GM21381 (cell line): ENCODE measurements around the gene KLHL11.
"Not testable (repeated sequence)": the region's sequence is repeated elsewhere in the genome, so short reads cannot be mapped to it uniquely, and the experiment has no call there.

ENCODE experiments used
- ATAC-seq: cut with Tn5 transposase; IDR thresholded peaks from one replicate; pipeline ENCODE4 v1.9.1; 2021; ENCODE audit warnings: mild to moderate bottlenecking, moderate library complexity; ENCODE audit not compliant: unreplicated experiment

Gene KLHL11

DNA sequence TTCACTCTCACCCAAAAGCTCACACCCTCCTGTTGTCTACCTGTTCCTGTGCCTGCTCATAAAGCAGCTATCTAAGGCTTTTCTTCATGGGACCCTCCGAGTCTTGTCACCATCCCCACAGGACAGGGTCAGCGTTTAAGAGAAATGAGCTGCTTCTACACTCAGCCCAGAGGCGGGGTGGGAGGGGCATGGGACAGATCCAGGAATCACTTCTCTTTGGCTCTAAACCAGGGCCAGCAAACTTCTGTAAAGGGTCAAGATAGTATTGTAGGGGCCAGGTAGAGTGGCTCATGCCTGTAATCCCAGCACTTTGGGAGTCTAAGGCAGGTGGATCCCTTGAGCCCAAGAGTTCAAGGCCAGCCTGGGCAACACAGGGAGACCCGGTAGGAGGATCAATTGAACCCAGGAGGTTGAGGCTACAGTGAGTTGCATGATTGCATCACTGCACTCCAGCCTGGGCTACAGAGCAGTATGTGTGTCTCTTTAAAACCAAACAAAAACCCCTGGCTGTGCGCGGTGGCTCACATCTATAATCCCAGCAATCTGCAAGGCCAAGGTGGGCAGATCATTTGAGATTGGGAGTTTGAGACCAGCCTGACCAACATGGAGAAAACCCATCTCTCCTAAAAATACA, 23.2 kb upstream of the KLHL11 start:
- ATAC-seq: no peak

DNA sequence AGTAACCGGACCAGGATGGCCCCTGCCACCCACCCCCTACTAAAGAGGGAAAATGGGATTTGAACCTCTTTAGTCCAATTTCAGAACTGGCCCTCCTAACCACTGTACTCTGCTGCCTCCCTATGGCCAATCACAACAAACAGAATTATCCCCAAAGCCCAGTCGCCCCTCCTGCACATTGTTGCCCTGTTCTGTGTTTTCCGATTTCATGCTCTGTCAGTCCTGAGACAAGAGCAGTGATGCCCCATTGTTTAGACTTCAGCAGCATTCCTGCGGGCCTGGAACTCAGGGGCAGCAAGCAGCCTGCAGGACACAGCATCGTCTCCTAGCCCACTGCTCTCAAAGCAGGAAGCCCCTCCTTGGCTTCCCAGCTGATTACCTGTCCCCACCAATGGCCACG, 20.5 kb upstream of the KLHL11 start:
- no peak for ATAC-seq

DNA sequence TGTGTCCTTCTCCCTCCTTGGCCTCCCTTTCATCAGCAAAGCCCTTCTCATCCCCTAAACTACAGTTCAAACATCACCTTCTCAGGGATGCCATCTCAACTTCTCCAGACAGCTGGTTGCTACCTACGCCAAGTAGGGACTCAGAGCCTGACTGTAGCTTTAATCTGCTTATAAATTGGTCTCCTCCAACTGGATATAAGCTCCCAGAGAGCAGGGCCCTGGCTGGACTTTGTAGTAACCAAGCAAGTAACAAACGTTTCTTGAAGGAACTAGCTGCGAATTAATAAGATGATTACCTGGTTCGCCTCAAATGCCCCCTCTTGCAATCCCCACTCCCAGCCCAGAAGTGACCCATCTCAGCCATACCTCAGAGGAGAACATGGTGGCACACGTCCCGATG, 17.5 kb upstream of the KLHL11 start:
- ATAC-seq: no peak

DNA sequence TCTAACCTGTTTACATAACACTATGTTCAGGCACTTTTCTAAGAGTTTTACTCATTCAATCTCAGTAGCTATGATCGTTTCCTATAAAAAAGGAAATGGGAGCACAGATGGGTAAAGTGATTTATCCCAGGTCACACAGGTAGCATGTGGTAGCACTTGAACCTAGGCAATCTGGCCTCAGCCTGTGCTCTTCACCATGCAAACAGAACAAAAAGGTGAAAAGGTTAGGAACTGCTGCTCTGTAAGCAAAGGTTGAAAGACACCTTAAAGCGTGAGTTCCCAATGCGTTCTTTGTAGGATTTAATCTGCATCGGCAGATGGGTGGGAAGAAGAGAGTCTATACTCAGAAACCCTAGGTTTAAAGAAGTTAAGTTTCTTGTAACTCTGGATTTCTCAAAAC, 14.9 kb upstream of the KLHL11 start:
- no peak for ATAC-seq

DNA sequence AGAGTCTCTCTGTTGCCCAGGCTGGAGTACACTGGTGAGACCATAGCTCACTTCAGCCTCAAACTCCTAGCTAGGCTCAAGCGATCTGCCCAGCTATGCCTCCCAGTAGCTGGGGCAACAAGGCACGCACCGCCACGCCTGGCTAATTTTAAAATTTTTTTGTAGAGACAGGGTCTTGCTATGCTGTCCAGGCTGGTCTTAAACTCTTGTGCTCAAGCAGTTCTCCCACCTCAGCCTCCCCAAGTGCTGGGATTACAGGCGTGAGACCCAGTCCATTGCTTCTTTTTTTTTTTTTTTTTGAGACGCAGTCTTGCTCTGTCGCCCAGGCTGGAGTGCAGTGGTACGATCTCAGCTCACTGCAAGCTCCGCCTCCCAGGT, 9.1 kb upstream of the KLHL11 start:
- not testable (repeated sequence) for ATAC-seq

DNA sequence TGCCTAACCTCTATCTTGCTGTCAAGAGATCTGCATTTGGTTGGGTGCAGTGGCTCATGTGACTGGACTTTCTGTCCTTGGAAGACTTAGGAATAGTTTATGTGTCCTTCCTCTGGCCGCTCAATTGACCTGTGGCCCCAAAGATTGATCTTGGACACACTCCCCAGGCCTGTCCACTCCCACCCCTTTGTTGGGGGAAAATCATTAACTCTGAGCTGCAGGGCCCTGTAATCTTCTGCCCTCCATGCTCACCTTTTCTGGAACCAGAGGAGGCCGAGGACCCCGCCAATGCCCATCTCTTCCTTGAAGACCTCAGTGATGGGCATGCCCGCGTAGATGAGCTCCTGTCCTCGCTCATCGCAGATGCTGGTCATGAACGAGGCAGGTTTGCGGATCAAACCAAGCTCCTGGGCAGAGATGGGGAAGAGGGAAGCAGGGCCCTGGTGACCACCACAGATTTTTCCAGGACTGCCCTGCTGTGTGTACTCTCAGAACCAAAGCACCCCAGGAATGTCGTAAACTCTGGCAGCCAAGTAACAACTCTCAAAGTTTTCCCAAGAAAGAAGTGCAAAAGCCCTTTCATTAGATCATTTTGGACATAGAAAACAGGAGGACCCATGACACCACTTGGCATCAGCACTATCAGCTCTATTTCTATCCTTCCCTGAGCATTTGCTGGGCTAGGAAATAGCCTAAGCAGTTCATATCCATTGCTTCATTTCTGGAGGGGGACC, 8.5 kb upstream of the KLHL11 start:
- ATAC-seq: no peak

DNA sequence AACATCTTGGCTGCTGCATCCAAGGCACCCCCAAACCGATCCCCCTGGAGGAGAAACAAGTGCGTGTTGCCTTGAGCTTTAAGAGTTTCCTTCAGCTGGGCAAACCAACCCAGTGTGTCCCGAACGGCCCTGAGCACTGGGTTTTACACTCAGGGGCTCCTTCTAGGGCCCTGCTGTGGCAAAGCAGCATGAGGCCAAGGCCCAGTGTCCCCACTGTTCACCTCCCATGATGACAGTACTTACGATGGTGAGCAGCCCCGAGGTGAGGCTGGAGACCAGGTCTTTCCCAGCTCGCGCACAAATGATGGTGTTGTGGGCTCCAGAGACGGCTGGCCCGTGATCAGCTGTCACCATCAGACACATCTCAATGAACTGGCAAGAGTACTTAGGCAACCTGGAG, 6.6 kb upstream of the KLHL11 start:
- no peak for ATAC-seq

DNA sequence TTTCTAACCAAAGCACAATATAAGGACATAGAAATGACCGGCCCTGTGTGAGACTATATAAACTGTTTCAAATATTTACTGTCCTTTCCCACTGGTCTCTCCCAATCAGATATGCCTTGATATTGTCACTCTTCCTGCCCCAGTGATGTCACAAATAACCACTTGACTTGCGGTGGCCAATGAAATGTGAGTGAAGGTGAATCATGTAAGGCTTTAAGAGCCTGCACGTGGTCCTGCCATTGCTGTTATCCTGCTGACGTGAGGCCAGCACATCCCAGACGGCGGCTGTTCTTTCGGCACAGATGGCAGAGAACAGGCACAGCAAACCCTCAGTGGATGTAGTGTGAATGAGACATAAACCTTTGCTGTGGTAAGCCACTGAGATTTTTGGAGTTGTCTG, 5.4 kb upstream of the KLHL11 start:
- ATAC-seq: no peak

DNA sequence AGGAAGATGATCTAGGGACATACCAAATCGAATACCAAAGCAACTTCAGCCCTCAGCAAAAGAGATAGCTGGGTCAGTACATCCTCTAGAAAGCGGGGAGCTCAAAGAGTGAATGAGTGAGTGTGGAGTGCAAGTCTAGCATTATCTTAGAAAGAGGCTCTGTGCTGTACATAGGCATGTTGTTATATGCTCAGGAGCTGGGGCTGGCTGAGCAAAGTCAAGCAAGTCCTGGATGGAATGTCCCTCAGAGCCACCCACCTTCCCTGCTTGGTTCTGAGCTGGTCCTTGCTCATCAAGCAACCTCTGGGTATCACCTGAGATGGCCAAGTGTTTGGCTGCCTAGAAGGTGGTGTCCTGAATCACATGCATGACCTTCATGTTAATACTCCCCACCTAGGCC, 4.9 kb upstream of the KLHL11 start:
- ATAC-seq: no peak

DNA sequence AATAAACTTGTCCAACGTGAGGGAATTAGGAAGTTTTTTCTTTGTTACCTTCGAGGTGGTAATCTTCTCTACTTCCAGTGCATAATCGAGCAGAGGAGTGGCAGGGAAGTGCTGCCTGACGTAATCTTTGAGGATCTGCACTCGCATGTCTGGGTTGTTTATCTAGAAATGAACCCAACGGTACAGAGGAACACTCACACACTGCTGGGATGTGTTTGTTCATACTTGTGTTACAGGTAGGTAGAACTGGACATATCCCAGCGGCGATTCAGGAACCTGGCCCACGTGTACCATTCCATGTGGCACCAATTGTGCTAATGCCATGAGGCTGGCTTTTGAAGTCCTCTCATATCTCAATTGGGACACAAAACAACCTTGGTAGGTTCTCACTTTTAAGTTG, 4.2 kb upstream of the KLHL11 start:
- ATAC-seq: no peak

DNA sequence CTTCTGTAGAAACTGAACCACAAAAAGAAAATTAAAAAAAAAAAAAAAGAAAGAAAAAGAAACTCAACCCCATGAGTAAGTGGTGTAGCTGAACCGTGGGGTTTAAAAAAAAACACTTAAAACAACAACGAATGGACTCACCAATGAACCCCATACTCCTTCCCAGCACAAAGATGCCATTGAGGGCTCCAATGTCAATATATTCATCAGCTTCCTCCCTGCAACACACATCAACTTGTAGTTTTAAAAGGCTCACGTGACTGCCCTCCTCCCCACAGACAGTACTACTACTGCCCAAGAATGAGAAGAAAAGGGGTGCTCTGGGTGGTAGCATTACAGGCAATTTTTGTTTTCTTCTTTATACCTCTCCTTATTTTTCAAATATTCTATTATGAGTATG, 3.3 kb upstream of the KLHL11 start:
- no peak for ATAC-seq

DNA sequence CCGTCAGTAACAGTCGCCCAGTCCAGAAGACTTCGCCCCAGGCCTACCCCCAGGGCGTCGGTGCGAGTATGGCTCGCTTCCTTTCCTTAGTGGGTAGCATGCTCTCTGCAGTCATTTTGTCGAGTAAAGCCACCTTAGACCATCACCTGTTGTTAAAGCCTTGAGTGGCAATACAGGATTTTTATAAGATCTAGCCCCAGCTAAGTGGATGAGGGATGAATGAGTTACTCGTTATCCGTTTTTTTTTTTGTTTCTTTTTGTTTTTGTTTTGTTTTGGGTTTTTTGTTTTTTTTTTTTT, 322 bp upstream of the KLHL11 start:
- ATAC-seq: no peak

DNA sequence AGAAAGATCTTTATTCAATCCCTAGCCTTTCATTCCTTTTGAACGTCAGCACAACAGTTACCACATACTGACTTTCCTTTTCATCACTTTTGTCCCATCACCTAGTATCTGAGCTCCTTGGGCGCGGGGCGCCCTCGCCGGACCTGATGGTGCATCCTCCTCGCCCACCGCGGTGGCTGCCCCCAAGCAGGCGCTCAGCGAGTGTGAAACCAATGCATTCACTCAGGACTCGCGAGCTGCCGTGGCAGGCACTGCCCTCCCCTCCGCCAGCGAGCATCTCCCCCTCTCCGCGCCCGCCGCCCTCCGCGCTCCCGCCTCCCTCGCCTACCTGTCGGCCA, 756 bp downstream of the KLHL11 start:
- ATAC-seq: no peak

DNA sequence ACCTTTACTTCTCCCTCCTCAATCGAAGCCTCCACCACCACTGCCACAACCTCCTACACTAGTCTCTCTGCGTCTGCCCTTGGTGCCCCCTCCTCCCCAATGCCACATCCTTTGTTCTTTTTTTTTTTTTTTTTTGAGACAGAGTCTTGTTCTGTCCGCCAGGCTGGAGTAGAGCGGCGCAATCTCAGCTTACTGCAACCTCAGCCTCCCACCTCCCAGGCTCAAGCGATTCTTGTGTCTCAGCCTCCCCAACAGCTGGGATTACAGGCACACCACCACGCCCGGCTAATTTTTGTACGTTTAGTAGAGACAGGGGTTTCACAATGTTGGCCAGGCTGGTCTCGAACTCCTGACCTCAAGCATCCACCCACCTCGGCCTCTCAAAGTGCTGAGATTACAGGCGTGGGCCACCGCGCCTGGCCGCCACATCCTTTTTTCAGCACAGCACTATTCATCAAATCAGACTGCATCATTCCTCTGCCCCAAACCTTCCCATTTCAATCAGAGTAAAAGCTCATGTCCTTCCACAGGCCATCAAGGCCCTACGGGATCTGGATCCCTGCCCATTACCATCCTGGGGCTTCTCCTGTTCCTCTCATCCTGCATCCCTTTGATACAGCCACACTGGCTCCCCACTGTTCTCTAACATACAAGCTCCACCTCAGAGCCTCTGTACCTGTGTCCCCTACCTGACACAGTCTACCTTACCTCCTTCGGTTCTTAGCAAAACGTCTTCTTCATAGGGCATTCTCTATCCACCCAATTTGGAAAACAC, 2.0 kb downstream of the KLHL11 start:
- no peak for ATAC-seq

DNA sequence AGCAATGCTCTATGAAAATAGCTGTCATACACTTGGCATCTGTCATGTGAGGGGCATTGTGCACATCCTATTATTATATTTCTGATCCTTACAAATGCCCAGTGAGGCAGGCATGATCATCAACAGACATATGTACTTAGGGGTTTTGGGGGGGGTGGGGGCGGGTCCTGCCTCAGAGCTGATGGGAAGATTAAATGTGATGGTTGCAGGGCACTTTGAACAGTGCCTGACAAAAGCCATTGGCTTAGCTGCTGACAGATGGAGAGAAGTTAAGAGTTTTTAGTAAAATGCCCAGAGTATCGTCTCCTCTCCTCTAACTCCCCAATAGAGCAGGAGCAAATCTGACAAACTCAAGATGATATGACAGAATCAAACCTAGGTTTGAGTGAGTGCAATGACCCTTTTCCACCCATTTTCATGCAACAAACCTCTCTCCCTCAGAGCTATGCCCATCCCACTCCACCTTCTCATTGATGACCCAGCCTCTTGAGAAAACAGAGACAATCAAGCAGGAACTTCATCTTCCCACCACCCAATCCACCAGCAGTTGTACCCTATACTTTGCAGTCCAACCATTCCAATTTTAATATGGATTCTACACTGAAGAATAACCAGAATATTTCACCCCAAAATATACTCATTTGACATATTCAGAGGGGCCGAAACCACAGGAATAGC, 4.8 kb downstream of the KLHL11 start:
- no peak for ATAC-seq

DNA sequence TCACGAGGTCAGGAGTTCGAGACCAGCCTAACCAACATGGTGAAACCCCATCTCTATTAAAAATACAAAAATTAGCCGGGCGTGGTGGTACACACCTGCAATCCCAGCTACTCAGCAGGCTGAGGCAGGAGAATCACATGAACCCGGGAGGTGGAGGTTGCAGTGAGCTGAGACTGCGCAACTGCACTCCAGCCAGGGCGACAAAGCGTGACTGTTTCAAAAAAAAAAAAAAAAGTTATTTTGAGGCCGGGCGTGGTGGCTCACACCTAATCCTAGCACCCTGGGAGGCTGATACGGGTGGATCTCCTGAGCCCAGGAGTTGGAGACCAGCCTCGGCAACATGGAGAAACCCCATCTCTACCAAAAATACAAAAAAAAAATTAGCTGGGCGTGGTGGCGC, 13.8 kb downstream of the KLHL11 start:
- ATAC-seq: not testable (repeated sequence)

DNA sequence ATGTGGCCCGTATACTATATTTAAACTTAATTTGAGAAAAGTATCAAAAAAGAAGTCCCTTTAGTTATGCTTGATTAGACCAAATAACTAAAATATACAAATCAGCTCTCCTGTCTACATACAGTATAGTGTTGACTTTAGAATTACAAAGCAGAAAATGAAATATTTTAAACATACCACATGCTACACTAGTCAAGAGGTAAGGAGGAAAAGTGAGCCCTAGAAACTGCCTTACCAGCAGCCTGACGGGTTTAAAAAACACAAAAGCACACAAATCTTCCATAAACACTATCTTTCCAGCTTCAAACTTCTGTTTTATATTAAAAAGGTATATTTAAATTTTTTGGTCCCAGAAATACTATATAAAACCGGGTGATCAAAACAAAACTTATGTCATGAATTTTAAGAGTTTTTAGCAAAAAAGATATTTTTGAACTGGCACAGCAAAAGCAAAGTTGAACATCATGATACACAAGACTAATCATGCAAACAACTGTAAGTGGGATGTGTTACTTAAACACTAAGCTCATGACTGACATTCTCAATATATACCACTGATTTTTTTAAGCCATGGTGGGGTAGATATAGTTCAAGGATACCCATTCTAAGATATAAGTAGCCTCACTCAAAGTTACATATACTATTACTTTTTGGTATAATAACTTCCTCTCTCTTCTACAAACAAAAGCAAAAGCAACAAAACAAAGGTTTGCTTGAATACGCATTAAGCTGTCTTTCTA, 15.8 kb downstream of the KLHL11 start:
- no peak for ATAC-seq

DNA sequence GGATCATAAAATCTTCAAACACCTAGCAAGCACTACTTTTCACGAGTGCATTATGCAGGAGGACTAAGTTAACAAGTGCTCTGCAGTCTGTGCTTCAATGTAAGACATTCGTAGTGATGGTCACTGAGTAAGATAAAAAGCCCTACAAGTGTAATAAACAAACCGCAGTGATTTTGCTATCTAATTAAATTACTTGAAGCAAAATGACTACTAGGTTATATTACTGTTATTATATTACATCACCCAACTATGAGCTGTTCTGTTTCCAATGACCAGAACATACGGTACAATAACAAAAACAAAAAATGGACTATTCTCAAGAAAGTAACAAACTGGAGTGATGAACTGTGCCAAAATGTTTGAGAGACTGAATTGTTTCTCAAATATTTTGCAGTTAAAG, 16.4 kb downstream of the KLHL11 start:
- ATAC-seq: no peak

DNA sequence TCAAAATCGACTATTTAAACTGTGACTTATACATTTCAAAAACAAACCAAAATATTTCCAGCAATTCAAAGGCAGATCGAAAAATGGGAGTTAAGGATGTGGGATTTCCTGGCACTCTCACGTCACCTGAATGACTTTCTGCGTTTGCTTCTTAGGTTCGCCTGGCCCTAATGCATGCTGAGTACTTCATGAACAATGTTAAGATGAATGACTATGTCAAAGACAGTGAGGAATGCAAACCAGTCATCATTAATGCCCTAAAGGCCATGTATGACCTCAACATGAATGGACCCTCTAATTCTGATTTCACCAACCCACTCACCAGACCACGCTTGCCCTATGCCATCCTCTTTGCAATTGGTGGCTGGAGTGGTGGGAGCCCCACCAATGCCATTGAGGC, 20.3 kb downstream of the KLHL11 start:
- no peak for ATAC-seq

DNA sequence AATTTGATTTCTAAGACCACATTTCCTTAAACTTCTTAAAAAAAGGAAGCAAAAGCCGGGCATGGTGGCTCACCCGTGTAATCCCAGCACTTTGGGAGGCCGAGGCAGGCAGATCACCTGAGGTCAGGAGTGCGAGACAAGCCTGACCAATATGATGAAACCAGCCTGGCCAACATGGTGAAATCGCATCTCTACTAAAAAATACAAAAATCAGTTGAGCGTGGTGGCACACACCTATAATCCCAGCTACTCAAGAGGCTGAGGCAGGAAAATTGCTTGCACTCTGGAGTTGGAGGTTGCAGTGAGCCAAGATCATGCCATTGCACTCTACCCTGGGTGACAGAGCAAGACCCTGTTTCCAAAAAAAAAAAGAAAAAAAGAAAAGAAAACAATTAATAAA, 24.4 kb downstream of the KLHL11 start:
- ATAC-seq: not testable (repeated sequence)

DNA sequence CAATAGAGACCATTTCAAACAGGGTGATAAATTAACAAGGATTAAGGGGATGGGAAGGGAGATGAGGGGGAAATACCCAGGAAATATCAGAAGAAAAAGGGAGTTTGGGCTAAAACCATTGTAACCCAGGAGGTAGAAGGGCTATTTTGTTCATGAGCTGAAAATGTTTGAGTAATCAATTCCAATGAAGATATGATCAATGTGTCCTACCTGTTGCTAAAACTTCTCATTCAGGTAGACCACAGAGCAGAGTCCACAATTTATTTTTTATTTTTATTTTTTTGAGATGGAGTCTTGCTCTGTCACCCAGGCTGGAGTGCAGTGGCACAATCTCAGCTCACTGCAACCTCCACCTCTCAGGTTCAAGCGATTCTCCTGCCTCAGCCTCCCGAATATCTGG, 25.8 kb downstream of the KLHL11 start:
- not testable (repeated sequence) for ATAC-seq
